Glomerular visceral epithelial cell (primary cell): ENCODE data around the gene COL20A1.

ENCODE experiments used
- DNase-seq: peaks from one replicate; pipeline ENCODE4 v3.0.0-alpha.2; 2016; ENCODE audit errors: extremely low spot score

The COL20A1 gene

GRCh38 chr20:63361519-63362435 is 68.8 kb downstream of the COL20A1 start:
- DNase-seq, result no peak

GRCh38 chr20:63362436-63363009 is 69.5 kb downstream of the COL20A1 start:
- DNase-seq, result no peak

- DNase-seq, result no peak
These were observed 70.3 kb downstream of the COL20A1 start for GRCh38 chr20:63363013-63363957.

GRCh38 chr20:63363981-63364561 is 71.1 kb downstream of the COL20A1 start:
- DNase-seq, result no peak

- DNase-seq, result no peak
These were observed 72.0 kb downstream of the COL20A1 start for GRCh38 chr20:63364801-63365585.

DNA sequence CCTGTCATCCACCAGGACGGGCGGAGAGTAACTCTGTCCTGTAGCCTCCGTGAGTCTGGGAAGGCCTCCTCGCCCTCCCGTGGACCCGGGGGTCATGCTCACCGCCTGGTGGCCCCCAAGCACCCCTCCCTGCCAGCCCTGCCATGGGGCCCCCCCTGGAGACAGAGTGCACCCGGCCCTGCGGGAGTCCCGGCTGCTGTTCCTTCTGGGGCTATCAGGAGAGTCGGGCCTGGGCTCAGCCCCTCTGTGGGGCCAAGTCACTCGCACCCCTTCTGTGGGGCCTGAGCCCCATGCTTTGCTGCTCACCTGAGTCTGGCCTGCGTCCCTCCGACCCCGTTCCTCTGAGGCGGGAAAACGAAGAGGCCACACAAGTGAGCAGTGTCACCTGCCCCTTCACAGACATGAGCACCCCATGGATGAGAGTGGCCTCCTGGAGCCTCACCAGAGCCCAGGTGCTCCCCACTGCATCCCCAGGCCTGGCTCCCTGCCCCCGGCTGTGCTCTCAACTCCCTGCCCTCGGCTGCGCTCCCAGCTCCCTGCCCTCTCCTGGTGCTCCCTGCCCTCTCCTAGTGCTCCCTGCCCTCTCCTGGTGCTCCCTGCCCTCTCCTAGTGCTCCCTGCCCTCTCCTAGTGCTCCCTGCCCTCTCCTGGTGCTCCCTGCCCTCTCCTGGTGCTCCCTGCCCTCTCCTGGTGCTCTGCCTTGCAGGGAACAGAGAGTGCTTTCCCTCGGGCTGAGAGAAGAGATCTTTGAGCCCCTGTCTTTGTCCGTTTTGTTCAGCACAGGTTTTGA is 72.8 kb downstream of the COL20A1 start:
- DNase-seq, result no peak

GRCh38 chr20:63366390-63367365 is 73.7 kb downstream of the COL20A1 start:
- DNase-seq, result no peak

DNA sequence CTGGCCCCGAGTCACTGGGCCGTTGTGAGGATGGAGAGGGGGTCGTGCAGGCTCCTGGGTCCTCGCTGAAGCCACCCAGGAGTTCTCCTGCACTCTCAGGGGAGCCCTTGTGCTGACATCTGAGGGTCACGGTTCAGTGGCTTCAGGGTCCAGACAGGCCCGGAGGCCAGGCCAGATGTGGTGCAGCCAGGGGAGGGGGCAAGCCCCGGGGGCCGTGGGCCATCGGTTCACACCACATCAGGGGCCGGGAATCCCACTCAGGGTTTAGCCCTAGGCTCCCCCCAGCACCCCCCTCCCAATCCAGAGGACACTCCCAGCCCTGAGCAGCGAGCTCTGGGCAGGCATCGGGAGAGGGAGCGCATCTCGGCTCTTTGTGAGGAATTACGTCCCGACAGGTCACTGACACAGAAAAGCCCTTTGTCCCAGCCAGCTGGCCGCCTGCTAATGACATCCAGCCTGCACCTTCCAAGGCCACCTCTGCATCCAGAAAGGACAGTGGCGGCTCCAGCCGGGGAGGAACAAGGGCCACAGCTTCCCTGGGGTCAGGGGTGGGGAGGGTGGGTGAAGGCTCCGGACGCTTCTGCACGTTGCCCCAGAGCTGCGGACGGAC is 74.6 kb downstream of the COL20A1 start:
- DNase-seq, result no peak

GRCh38 chr20:63368151-63368550 is 75.2 kb downstream of the COL20A1 start:
- DNase-seq, result no peak

- DNase-seq, result no peak
These were observed 76.1 kb downstream of the COL20A1 start for GRCh38 chr20:63369024-63369530.

- DNase-seq, result no peak
These were observed 77.0 kb downstream of the COL20A1 start for GRCh38 chr20:63369724-63370617.

DNA sequence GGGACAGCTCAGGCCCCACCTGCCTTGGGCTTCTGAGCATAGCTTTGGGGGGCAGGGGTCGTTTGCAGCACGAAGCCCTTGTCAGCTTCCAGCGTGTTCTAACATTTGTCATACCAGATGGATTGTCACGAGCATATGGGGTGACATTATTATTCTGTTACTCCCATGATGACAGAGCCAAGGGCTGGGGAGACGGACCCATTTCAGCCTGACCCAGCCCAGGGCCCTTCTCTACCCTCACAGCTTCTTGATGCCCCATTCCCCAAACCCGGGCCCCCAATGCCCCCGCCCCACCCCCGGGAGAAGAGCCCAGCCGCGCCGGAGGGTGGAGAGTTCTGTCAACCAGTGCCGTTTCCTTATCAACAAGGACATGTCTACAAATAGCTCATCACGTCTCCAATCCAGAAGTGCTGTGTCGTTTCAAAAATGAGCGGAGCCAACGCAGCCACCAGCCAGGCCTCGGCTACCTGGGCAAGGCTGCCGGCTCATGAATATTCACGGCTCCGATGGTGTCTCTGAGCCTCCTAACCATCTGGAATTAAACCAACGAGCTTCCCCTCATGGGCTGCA is 77.7 kb downstream of the COL20A1 start:
- no peak for DNase-seq

GRCh38 chr20:63371291-63371865 is 78.4 kb downstream of the COL20A1 start:
- no peak for DNase-seq

DNA sequence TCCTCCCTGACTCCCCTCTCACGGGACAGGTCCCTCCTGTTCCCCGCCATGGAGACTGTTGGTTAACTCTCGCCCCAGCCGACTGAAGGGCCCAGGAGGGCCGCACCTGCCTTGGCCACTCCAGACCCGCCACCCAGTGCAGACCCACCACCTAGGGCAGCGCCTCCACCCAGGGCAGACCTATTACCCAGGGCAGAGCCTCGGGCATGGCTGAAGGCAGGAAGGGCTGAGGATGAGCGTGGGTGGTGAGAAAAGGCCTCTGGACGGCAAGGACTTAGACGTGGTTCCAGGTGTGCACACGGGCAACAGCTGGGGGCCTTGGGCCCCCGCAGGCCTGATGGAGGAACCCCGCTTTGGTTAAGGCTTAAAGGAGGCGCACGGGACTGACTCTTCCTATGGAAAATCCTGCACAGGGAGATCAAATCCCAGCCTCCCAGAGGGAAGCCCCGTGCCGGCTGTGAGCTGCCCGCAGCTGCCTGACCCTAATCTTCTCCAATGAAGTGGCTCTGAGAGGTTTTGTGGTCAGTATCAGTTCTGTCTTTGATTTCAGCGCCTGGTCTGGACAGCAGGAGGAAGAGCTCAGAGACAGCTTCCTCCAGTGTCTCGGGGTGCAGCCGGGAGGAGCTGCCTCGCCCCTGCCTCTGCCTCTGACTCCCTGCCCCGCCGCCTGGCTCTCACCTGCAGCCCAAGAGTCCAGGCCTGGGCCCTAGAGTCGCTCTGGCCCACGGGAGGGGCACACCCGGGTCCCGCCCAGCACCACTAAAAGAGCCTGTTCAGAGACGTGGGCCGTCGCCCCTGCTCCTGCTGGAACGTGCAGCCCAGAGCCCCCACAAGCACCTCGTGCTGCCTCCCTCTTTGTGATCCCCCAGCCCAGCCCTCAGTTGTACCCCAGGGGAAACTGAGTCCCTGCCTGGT is 80.2 kb downstream of the COL20A1 start:
- DNase-seq, result no peak

- no peak for DNase-seq
These were observed 81.0 kb downstream of the COL20A1 start for GRCh38 chr20:63373996-63374395.
